ENCODE data around the gene KAZN. TPM values are rescaled to one million over a fixed set of nuclear protein-coding genes. Genes with fewer than 3 reads are reported as not detected.

Gene KAZN
- total and polyA plus RNA-seq, 8 donors, result 1.2 to 50.7 (median 6.8) TPM

GRCh38 chr1:15160626-15161025 lies 562.1 kb downstream of the KAZN start:
- H3K4me1 ChIP-seq, result peaks cover 41 to 82% (median 58%) of the 10 kb centered on the region in 4 donors

DNA sequence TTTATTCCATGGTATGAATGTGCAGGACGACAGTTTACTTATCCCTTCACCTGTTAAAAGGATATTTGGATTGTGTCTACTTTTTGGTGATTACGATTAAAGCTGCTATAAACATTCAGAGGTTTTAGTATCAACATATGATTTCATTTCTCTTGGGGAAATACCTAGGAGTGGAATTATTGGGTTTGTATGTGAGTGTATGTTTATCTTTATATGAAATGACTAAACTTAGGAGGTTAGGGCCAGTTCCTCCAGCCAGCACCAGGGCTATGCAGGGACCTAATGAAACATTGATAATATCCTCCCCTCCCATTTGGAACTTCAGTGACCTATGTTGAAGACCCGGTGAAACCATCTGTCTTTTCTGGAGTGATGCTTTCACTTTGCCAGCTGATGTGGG lies 568.9 kb downstream of the KAZN start:
- Histone ChIP-seq H3K27me3 (no peaks in the 10 kb centered on the region), H3K4me1 (peaks cover 33 to 81% (median 55%) of the 10 kb centered on the region in 4 donors), H3K9me3 (no peaks in the 10 kb centered on the region), H3K27ac (peak overlapping the region in 4 of 5 donors; percentile 23 to 74 (median 46)), H3K36me3 (no peaks in the 10 kb centered on the region), H3K4me3 (no peak overlapping the region)
- DNase-seq, result no peak
- no peak for TF ChIP-seq POLR2AphosphoS5 (IDR thresholded peaks at IDR 0.05)
- TF ChIP-seq, protein P1, sequence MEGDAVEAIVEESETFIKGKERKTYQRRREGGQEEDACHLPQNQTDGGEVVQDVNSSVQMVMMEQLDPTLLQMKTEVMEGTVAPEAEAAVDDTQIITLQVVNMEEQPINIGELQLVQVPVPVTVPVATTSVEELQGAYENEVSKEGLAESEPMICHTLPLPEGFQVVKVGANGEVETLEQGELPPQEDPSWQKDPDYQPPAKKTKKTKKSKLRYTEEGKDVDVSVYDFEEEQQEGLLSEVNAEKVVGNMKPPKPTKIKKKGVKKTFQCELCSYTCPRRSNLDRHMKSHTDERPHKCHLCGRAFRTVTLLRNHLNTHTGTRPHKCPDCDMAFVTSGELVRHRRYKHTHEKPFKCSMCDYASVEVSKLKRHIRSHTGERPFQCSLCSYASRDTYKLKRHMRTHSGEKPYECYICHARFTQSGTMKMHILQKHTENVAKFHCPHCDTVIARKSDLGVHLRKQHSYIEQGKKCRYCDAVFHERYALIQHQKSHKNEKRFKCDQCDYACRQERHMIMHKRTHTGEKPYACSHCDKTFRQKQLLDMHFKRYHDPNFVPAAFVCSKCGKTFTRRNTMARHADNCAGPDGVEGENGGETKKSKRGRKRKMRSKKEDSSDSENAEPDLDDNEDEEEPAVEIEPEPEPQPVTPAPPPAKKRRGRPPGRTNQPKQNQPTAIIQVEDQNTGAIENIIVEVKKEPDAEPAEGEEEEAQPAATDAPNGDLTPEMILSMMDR (IDR thresholded peaks at IDR 0.05), result no peak
- TF ChIP-seq POLR2A (IDR thresholded peaks at IDR 0.05), result no peak
- no peak for TF ChIP-seq EP300 (IDR thresholded peaks at IDR 0.05)
- WGBS, 5 donors, result 14 to 36% (median 31%) methylated on average over 3 of the region's 3 CpGs
- intact Hi-C loops (cut with DNase I; ENCODE audit: low total_unique reads), result no loop called here

More at GRCh38 chr1:15160626-15161025, 562.1 kb downstream of the KAZN start:
- Histone ChIP-seq H3K27ac (peak overlapping the region in 2 of 5 donors; percentile 15 to 94), H3K36me3 (no peaks in the 10 kb centered on the region), H3K27me3 (no peaks in the 10 kb centered on the region), H3K9me3 (no peaks in the 10 kb centered on the region), H3K4me3 (no peak overlapping the region)
- DNase-seq, result no peak
- TF ChIP-seq EP300 (IDR thresholded peaks at IDR 0.05), result no peak
- no peak for TF ChIP-seq POLR2A (IDR thresholded peaks at IDR 0.05)
- TF ChIP-seq, protein P1 (IDR thresholded peaks at IDR 0.05), result no peak
- no peak for TF ChIP-seq POLR2AphosphoS5 (IDR thresholded peaks at IDR 0.05)
- intact Hi-C loops (cut with DNase I; ENCODE audit: low total_unique reads), result no loop called here
- 26 to 44% (median 38%) methylated on average over 8 of the region's 8 CpGs for WGBS, 5 donors
